ENCODE data around the gene ARHGAP15.

The ARHGAP15 gene

GRCh38 chr2:143354050-143354750, 225.0 kb downstream of the ARHGAP15 start:
- DNase-seq = no peak

- no peak for DNase-seq
Observed at GRCh38 chr2:143355870-143356269, 226.7 kb downstream of the ARHGAP15 start.

- no peak for DNase-seq
Observed at GRCh38 chr2:143356336-143356735, 227.1 kb downstream of the ARHGAP15 start.

- DNase-seq = no peak
Observed at GRCh38 chr2:143356736-143357446, 227.7 kb downstream of the ARHGAP15 start.

GRCh38 chr2:143357966-143358365, 228.7 kb downstream of the ARHGAP15 start:
- DNase-seq = no peak

- no peak for DNase-seq
Observed at GRCh38 chr2:143361346-143361745, 232.1 kb downstream of the ARHGAP15 start.

GRCh38 chr2:143371616-143372015, 242.4 kb downstream of the ARHGAP15 start:
- DNase-seq = no peak

- DNase-seq = no peak
Observed at GRCh38 chr2:143375384-143375880, 246.2 kb downstream of the ARHGAP15 start.

GRCh38 chr2:143378996-143379395, 249.8 kb downstream of the ARHGAP15 start:
- DNase-seq = no peak

GRCh38 chr2:143379955-143380354, 250.7 kb downstream of the ARHGAP15 start:
- no peak for DNase-seq

GRCh38 chr2:143382573-143382972, 253.4 kb downstream of the ARHGAP15 start:
- no peak for DNase-seq

- no peak for DNase-seq
Observed at GRCh38 chr2:143383016-143383415, 253.8 kb downstream of the ARHGAP15 start.

GRCh38 chr2:143384111-143384510, 254.9 kb downstream of the ARHGAP15 start:
- no peak for DNase-seq

GRCh38 chr2:143390171-143390570, 261.0 kb downstream of the ARHGAP15 start:
- DNase-seq = no peak

- DNase-seq = no peak
Observed at GRCh38 chr2:143392358-143392757, 263.1 kb downstream of the ARHGAP15 start.

- no peak for DNase-seq
Observed at GRCh38 chr2:143394062-143394461, 264.8 kb downstream of the ARHGAP15 start.

- no peak for DNase-seq
Observed at GRCh38 chr2:143397884-143398614, 268.8 kb downstream of the ARHGAP15 start.

- DNase-seq = no peak
Observed at GRCh38 chr2:143398781-143399180, 269.6 kb downstream of the ARHGAP15 start.

GRCh38 chr2:143399631-143400069, 270.4 kb downstream of the ARHGAP15 start:
- DNase-seq = no peak

- DNase-seq = no peak
Observed at GRCh38 chr2:143401861-143402260, 272.6 kb downstream of the ARHGAP15 start.

- no peak for DNase-seq
Observed at GRCh38 chr2:143402451-143402850, 273.2 kb downstream of the ARHGAP15 start.

GRCh38 chr2:143410082-143410897, 281.1 kb downstream of the ARHGAP15 start:
- DNase-seq = no peak

GRCh38 chr2:143415571-143415970, 286.4 kb downstream of the ARHGAP15 start:
- DNase-seq = no peak
